ENCODE results near the gene SMARCA2.

The SMARCA2 gene

DNA sequence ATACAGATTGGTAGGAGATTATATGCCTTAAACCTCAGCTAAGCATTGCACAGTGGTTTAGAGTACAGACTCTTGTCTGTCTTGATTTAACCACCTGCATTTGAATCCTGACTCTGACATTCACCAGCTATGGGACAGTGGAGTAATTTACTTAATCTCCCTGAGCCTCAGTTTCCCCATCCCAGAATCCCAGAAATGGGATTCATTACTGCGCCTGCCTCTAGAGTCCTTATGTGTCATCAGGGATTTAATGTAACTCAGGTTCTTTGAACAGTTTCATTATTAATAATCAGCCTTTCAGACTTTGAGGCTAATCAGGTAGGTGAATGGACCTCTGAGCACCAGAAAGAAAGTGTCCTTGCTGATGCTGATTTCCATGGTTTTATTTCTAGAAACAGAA lies 149.1 kb downstream of the SMARCA2 start:
- H3K27ac ChIP-seq (ENCODE audit: low read depth, low read length): no peak overlapping the region
- no peak overlapping the region for H3K9ac ChIP-seq (ENCODE audit: low read depth, low read length)
- H3K9me3 ChIP-seq (ENCODE audit: insufficient read depth, low read depth, low read length): no peaks in the 10 kb centered on the region
- peaks cover 40% of the 10 kb centered on the region for H3K4me1 ChIP-seq (ENCODE audit: insufficient read depth, low read length)
- H3K27me3 ChIP-seq (ENCODE audit: insufficient read depth, low read length): no peaks in the 10 kb centered on the region
- no peak overlapping the region for H3K4me3 ChIP-seq (ENCODE audit: low read length)
- no CpG with 5 or more reads among the region's 1 CpG for WGBS
- H3K36me3 ChIP-seq (ENCODE audit: insufficient read depth, low read length): no peaks in the 10 kb centered on the region

DNA sequence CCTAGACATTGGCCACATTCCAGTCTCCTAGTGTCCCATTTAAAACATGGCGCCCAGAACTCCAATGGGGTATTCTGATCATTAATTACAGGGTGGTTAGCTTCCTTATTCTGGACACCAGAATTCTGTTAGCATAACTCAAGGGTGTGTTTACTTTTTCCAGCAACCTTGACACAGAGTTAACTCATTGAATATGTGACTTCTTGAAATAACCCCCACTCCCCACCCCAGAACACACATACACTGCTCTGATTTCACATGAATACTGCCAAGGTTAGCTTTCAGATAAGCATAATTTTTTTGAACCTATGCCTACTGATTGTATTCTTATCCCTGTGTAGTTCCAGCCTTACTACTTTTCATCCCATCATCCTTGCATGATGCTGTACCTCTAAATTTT lies 151.1 kb downstream of the SMARCA2 start:
- Histone ChIP-seq H3K9me3 (ENCODE audit: insufficient read depth, low read depth, low read length) (no peaks in the 10 kb centered on the region), H3K9ac (ENCODE audit: low read depth, low read length) (no peak overlapping the region), H3K36me3 (ENCODE audit: insufficient read depth, low read length) (no peaks in the 10 kb centered on the region), H3K27ac (ENCODE audit: low read depth, low read length) (no peak overlapping the region), H3K4me3 (ENCODE audit: low read length) (no peak overlapping the region), H3K4me1 (ENCODE audit: insufficient read depth, low read length) (peaks cover 21% of the 10 kb centered on the region), H3K27me3 (ENCODE audit: insufficient read depth, low read length) (no peaks in the 10 kb centered on the region)
- 100% methylated on average over 1 of the region's 1 CpG for WGBS

DNA sequence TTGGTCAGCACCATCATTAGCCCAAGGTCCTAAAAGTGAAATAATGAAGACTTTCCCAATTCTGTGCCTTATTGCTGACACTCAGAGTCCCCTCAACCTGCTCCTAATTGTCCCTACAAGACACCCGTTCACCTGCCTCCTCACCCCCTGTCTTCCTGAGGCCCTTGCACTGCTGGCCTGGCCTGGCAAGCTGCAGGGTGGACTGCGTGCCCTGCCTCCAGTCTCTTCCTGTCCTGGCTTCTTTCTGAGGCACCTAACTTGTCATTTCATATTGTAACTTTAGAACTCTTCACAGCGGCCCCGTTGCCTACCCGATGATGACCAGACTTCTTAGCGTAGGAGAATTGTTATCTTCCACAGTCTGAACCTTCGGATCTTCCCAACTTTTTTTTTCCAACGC lies 153.9 kb downstream of the SMARCA2 start:
- H3K27me3 ChIP-seq (ENCODE audit: insufficient read depth, low read length): no peaks in the 10 kb centered on the region
- WGBS: 96% methylated on average over 8 of the region's 8 CpGs
- no peak overlapping the region for H3K27ac ChIP-seq (ENCODE audit: low read depth, low read length)
- no peak overlapping the region for H3K9ac ChIP-seq (ENCODE audit: low read depth, low read length)
- H3K36me3 ChIP-seq (ENCODE audit: insufficient read depth, low read length): no peaks in the 10 kb centered on the region
- peaks cover 11% of the 10 kb centered on the region for H3K4me1 ChIP-seq (ENCODE audit: insufficient read depth, low read length)
- H3K4me3 ChIP-seq (ENCODE audit: low read length): no peak overlapping the region
- no peaks in the 10 kb centered on the region for H3K9me3 ChIP-seq (ENCODE audit: insufficient read depth, low read depth, low read length)

DNA sequence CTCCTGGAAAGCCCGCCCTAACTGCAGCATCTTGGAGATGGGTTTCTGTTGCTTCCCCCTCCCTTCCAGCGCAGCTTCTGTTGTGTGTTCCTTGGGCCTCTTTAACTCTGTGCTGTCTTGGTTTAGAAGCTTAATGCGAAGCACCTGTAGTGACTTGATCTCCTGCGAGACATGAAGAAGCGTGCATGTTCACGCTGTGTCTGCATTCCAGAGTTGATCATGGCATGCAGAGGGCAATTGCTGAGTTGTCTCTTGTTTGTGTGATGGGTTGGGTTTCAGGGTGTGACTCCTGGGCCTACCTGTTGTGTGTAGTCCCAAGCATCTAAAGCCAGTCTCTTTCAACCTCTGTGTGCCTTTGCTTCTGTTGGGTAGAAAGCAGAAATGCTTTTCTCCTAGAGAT lies 155.6 kb downstream of the SMARCA2 start:
- H3K27ac ChIP-seq (ENCODE audit: low read depth, low read length): no peak overlapping the region
- WGBS: 96% methylated on average over 6 of the region's 6 CpGs
- no peaks in the 10 kb centered on the region for H3K9me3 ChIP-seq (ENCODE audit: insufficient read depth, low read depth, low read length)
- no peaks in the 10 kb centered on the region for H3K36me3 ChIP-seq (ENCODE audit: insufficient read depth, low read length)
- H3K9ac ChIP-seq (ENCODE audit: low read depth, low read length): no peak overlapping the region
- H3K27me3 ChIP-seq (ENCODE audit: insufficient read depth, low read length): no peaks in the 10 kb centered on the region
- H3K4me3 ChIP-seq (ENCODE audit: low read length): no peak overlapping the region
- H3K4me1 ChIP-seq (ENCODE audit: insufficient read depth, low read length): peaks cover 11% of the 10 kb centered on the region

DNA sequence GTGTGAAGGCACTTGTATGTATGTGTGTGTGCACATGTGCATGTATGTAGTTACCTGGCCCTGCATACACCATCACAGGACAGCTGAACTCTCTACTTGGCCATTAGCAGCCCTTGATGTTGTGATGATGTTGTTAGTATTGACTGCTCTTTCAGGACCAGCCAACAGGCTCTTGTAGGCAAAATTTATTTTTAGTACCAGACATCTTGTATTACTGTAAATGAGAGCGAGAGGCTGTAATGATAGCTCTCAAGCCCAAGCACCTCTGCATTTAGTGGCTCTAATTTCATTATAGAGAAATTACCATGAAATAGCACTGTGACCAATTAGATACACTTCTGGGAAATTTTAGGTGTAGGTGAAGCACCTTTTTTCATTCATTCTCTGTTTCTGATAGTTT lies 158.0 kb downstream of the SMARCA2 start:
- WGBS: 100% methylated on average over 1 of the region's 1 CpG
- Histone ChIP-seq H3K9me3 (ENCODE audit: insufficient read depth, low read depth, low read length) (no peaks in the 10 kb centered on the region), H3K36me3 (ENCODE audit: insufficient read depth, low read length) (no peaks in the 10 kb centered on the region), H3K4me3 (ENCODE audit: low read length) (no peak overlapping the region), H3K27me3 (ENCODE audit: insufficient read depth, low read length) (no peaks in the 10 kb centered on the region), H3K9ac (ENCODE audit: low read depth, low read length) (no peak overlapping the region), H3K4me1 (ENCODE audit: insufficient read depth, low read length) (0 out of 2 replicates have a peak, but pooled peaks cover 1% of the 10 kb centered on the region), H3K27ac (ENCODE audit: low read depth, low read length) (no peak overlapping the region)

DNA sequence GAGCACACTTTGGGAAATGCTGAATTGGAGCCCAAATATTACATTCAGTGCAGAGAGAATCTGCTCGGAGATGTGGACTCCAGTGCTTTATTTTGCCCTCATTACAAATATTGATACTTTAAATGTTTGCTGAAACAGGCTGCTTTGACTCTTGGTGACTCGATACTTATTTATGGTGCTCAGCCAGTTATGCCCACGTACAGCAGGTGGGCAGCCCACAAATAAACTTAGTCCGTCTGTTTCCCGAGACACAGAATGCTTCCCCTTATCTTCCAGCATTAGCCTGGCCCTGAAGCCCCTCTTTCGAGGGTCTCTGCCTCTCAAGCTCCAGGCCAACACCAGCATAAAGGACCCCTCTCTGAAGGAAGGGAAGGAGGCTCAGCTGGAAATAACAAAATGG lies 158.7 kb downstream of the SMARCA2 start:
- Histone ChIP-seq H3K4me1 (ENCODE audit: insufficient read depth, low read length) (0 out of 2 replicates have a peak, but pooled peaks cover 5% of the 10 kb centered on the region), H3K9me3 (ENCODE audit: insufficient read depth, low read depth, low read length) (no peaks in the 10 kb centered on the region), H3K36me3 (ENCODE audit: insufficient read depth, low read length) (no peaks in the 10 kb centered on the region), H3K9ac (ENCODE audit: low read depth, low read length) (no peak overlapping the region), H3K4me3 (ENCODE audit: low read length) (no peak overlapping the region), H3K27me3 (ENCODE audit: insufficient read depth, low read length) (no peaks in the 10 kb centered on the region), H3K27ac (ENCODE audit: low read depth, low read length) (no peak overlapping the region)
- WGBS: 96% methylated on average over 6 of the region's 6 CpGs

DNA sequence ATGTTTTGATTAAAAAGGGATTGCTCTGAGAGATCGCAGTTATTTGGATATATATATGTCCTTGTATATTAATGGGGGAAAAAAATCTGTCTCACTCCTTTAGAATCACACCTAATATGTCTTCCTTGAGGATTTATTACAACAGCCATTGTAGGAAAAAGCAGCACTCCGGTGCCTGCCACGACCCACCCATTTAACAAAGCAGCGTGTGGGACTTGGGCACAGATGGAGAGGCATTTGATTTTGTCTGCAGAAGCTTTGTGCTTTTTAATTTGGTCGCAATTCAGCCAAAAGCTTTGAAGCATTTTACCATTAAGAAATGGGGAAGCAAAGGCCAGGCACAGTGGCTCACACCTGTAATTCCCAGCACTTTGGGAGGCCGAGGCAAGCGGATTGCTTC lies 159.2 kb downstream of the SMARCA2 start:
- H3K4me1 ChIP-seq (ENCODE audit: insufficient read depth, low read length): 0 out of 2 replicates have a peak, but pooled peaks cover 5% of the 10 kb centered on the region
- H3K9ac ChIP-seq (ENCODE audit: low read depth, low read length): no peak overlapping the region
- no peaks in the 10 kb centered on the region for H3K9me3 ChIP-seq (ENCODE audit: insufficient read depth, low read depth, low read length)
- H3K36me3 ChIP-seq (ENCODE audit: insufficient read depth, low read length): no peaks in the 10 kb centered on the region
- WGBS: 94% methylated on average over 6 of the region's 7 CpGs
- no peak overlapping the region for H3K27ac ChIP-seq (ENCODE audit: low read depth, low read length)
- H3K27me3 ChIP-seq (ENCODE audit: insufficient read depth, low read length): no peaks in the 10 kb centered on the region
- H3K4me3 ChIP-seq (ENCODE audit: low read length): no peak overlapping the region

DNA sequence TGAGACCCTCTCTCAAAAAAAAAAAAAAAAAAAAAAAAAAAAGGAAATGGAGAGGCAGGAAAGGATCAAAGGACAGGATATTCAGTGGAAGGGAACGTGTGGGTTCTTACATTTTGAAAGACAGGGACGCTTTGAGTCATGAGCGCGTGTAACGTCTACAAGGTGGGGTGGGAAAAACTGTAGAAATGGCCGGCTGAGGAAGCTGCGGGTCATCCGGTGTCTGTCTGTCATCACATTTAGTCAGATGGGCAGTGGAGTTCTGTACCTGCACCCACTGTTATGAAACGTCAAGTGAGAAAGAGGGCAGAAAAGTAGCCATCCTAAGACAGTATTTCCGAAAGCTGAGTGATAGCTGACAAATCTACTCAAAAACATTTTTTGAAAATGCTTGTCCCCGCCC lies 159.8 kb downstream of the SMARCA2 start:
- H3K9me3 ChIP-seq (ENCODE audit: insufficient read depth, low read depth, low read length): no peaks in the 10 kb centered on the region
- H3K36me3 ChIP-seq (ENCODE audit: insufficient read depth, low read length): no peaks in the 10 kb centered on the region
- H3K9ac ChIP-seq (ENCODE audit: low read depth, low read length): no peak overlapping the region
- no peak overlapping the region for H3K27ac ChIP-seq (ENCODE audit: low read depth, low read length)
- no peaks in the 10 kb centered on the region for H3K27me3 ChIP-seq (ENCODE audit: insufficient read depth, low read length)
- 92% methylated on average over 11 of the region's 11 CpGs for WGBS
- no peak overlapping the region for H3K4me3 ChIP-seq (ENCODE audit: low read length)
- H3K4me1 ChIP-seq (ENCODE audit: insufficient read depth, low read length): peaks cover 11% of the 10 kb centered on the region

DNA sequence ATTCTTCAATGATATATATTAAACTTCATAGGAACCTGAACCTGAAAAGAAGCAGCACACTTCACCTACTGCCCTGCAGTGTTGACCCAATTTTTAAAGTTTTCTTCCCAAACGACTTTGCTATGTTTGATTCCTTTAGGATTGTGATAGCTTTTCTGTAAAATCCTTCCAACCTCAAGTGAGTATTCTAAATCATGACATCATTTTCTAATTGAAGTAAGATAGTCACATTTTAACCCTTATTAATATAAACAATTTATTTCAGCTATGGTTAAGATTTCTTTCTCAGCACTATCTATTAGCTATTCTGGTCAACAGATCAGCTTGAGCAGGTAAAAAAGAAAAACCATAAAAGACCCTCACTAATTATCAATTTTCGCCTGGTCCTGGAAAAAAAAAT lies 162.0 kb downstream of the SMARCA2 start:
- no peaks in the 10 kb centered on the region for H3K27me3 ChIP-seq (ENCODE audit: insufficient read depth, low read length)
- H3K4me1 ChIP-seq (ENCODE audit: insufficient read depth, low read length): peaks cover 33% of the 10 kb centered on the region
- H3K36me3 ChIP-seq (ENCODE audit: insufficient read depth, low read length): no peaks in the 10 kb centered on the region
- H3K9me3 ChIP-seq (ENCODE audit: insufficient read depth, low read depth, low read length): no peaks in the 10 kb centered on the region
- no peak overlapping the region for H3K27ac ChIP-seq (ENCODE audit: low read depth, low read length)
- 86% methylated on average over 2 of the region's 2 CpGs for WGBS
- H3K9ac ChIP-seq (ENCODE audit: low read depth, low read length): no peak overlapping the region
- no peak overlapping the region for H3K4me3 ChIP-seq (ENCODE audit: low read length)

DNA sequence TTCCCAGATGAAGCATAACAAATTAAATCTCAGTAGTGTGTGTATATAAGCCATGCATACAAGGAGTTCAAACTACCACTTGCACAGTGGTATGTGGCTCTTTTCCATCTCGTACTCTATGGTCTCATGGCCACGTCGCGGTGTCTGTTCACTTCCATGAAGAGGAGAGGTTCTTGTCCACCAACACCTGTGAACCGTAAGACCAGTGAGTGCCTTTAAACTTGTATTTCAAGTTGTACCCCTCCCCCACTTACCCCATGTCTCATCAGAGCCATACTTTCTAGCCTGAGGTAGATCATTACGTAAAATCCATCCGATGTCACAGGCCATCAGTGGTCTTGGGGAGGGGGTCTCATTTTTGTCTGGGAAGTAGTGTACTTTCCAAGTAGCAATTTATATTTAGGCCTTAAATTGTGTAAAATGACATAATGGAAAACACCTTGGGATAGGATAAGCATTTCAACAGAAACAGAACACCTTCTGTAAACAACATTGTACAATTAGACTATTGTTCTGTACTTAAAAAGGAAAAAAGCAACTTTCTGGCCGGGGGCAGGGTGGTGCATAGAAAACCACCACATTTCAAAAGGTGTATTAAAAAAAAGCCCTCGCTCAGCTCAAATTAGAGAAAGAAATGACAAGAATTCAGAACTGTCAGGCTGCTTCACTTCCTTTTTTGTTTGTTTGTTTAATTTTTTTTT lies 163.0 kb downstream of the SMARCA2 start:
- Histone ChIP-seq H3K27me3 (ENCODE audit: insufficient read depth, low read length) (no peaks in the 10 kb centered on the region), H3K9me3 (ENCODE audit: insufficient read depth, low read depth, low read length) (no peaks in the 10 kb centered on the region), H3K4me3 (ENCODE audit: low read length) (no peak overlapping the region), H3K9ac (ENCODE audit: low read depth, low read length) (no peak overlapping the region), H3K27ac (ENCODE audit: low read depth, low read length) (no peak overlapping the region), H3K36me3 (ENCODE audit: insufficient read depth, low read length) (no peaks in the 10 kb centered on the region), H3K4me1 (ENCODE audit: insufficient read depth, low read length) (peaks cover 34% of the 10 kb centered on the region)
- WGBS: 95% methylated on average over 9 of the region's 9 CpGs

DNA sequence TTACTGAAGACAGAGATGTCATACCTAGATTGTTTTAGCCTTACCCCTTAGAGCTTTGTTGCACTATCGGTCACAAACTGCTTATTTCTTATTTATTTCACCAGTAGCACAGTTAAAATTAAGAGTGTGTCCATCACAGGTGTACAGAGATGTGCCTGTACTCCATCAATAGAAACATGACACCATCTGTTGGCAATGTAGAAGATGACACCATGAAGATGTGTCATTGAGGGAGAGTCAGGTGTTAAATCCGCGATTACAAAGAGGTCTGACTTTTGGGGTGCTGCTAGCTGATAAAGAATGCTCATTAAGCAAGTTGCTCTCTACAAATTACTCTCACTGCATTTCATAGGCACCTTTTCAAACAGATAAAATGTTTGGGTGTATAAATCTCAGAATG lies 164.4 kb downstream of the SMARCA2 start:
- Histone ChIP-seq H3K9me3 (ENCODE audit: insufficient read depth, low read depth, low read length) (no peaks in the 10 kb centered on the region), H3K4me3 (ENCODE audit: low read length) (no peak overlapping the region)
- WGBS: 88% methylated on average over 3 of the region's 3 CpGs

DNA sequence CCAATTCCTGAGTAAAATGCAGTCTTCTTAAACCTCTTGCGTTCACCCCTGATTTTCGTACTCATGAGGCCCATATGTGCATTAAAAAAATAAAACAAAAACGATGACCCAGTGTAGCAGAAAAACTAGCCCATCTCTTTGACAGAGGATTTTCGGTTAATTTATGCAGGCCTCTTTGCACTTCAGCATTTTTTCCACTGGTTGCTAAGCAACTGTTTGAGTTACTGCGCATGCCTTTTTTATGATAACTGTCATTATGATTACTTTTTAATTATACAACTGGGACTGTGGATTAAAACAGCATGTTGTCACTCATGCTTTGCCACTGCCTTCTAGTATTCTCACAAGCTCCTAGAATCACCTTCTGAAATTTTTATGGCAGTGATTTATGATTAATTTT lies 165.0 kb downstream of the SMARCA2 start:
- H3K9ac ChIP-seq (ENCODE audit: low read depth, low read length): peak overlapping the region; percentile 29; the same call in 1 of the 2 replicates
- no peaks in the 10 kb centered on the region for H3K36me3 ChIP-seq (ENCODE audit: insufficient read depth, low read length)
- H3K27ac ChIP-seq (ENCODE audit: low read depth, low read length): peak overlapping the region; percentile 67
- H3K4me3 ChIP-seq (ENCODE audit: low read length): no peak overlapping the region
- H3K9me3 ChIP-seq (ENCODE audit: insufficient read depth, low read depth, low read length): no peaks in the 10 kb centered on the region
- no peaks in the 10 kb centered on the region for H3K27me3 ChIP-seq (ENCODE audit: insufficient read depth, low read length)
- peaks cover 34% of the 10 kb centered on the region for H3K4me1 ChIP-seq (ENCODE audit: insufficient read depth, low read length)
- 83% methylated on average over 5 of the region's 5 CpGs for WGBS

More for the DNA sequence above, 164.4 kb downstream of the SMARCA2 start:
- Histone ChIP-seq H3K27me3 (ENCODE audit: insufficient read depth, low read length) (no peaks in the 10 kb centered on the region), H3K36me3 (ENCODE audit: insufficient read depth, low read length) (no peaks in the 10 kb centered on the region), H3K4me1 (ENCODE audit: insufficient read depth, low read length) (peaks cover 34% of the 10 kb centered on the region), H3K9ac (ENCODE audit: low read depth, low read length) (no peak overlapping the region), H3K27ac (ENCODE audit: low read depth, low read length) (0 out of 2 replicates have a peak overlapping the region, but pooled peaks have one; percentile 67)

All from HUES64 (cell line).